ENCODE data around the gene MEGF9.

- TF ChIP-seq EZH2 (IDR thresholded peaks at IDR 0.05; ENCODE audit: borderline replicate concordance) (no peak), CTCF (IDR thresholded peaks at IDR 0.05; ENCODE audit: poor library complexity) (no peak)
These were observed 60.0 kb downstream of the MEGF9 start for GRCh38 chr9:120654272-120654671.
